ENCODE measurements around the gene SLC25A47. TPM values are rescaled to one million over a fixed set of nuclear protein-coding genes. Genes with fewer than 3 reads are reported as not detected.
"Not testable (repeated sequence)": the region's sequence is repeated elsewhere in the genome, so short reads cannot be mapped to it uniquely, and the experiment has no call there.

Gene SLC25A47
- total RNA-seq, 2 experiments from 2014 or later = not detected

DNA sequence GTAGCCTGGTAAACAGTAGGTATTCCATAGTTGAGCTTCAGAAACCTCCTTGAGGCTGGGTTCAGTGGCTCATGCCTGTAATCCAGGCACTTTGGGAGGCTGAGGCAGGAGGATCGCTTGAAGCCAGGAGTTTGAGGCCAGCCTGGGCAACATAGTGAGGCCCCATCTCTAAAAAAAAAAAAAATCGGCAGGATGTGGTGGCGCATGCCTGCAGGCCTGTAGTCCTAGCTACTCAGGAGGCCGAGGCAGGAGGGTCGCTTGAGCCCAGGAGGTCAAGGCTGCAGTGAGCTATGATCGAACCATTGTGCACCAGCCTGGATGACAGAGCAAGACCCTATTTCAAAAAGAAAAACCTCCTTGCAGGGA is 14.7 kb upstream of the SLC25A47 start:
- H3K9me3 Mint-ChIP-seq, CTCF ChIA-PET, H3K36me3 Mint-ChIP-seq, DNase-seq, H3K27ac Mint-ChIP-seq, H3K4me3 Mint-ChIP-seq, POLR2A ChIA-PET, H3K27me3 Mint-ChIP-seq: not testable (repeated sequence)
- intact Hi-C loops (cut with micrococcal nuclease) = loop anchor here (10.0 kb wide), 1 partner anchor 336 kb away; no protein-coding TSS in a partner anchor
- peaks cover 10% of the 10 kb centered on the region for H3K4me1 Mint-ChIP-seq (ENCODE audit: low read depth)

DNA sequence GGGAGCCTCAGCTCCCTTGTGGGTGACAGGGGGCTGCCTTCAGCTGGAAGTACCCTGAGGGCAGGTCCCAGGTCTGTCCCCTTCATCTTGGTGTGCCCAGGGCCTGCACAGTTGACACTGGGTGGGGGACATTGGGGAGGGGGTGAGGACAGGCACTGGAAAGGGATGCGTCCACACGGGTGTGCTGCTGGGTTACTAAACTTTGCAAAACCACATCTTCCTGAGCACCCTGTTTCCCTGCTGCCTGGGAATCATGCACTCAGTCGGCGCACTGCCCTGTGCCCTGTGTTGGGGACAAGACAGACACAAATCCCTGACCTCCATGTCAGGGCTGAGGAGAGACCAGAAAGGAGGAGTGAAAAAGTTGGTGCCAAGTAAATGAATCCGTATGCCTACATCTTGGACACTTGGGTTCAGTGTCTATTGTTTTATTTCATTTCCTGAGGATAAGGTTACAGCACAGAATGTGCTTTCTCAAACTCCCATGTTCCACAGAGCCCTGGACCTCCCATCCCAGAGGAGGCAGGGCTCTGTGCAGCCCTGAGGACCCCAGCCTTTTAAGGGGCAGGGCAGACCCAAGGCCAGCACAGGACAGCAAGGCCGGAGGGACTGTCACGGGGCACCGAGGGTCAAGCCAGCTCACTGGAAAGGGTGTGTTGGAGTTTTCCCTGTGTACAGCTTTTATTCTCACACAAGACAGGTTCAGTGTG is 14.0 kb upstream of the SLC25A47 start:
- DNase-seq = no peak
- Mint-ChIP-seq H3K9me3 (no peaks in the 10 kb centered on the region), H3K4me3 (no peak overlapping the region), H3K27ac (no peak overlapping the region), H3K36me3 (no peaks in the 10 kb centered on the region), H3K4me1 (ENCODE audit: low read depth) (peaks cover 10% of the 10 kb centered on the region), H3K27me3 (peaks cover 6% of the 10 kb centered on the region)
- CTCF ChIA-PET = no interaction called here
- intact Hi-C loops (cut with micrococcal nuclease) = loop anchor here (10.0 kb wide), 1 partner anchor 336 kb away; no protein-coding TSS in a partner anchor
- POLR2A ChIA-PET = no interaction called here

DNA sequence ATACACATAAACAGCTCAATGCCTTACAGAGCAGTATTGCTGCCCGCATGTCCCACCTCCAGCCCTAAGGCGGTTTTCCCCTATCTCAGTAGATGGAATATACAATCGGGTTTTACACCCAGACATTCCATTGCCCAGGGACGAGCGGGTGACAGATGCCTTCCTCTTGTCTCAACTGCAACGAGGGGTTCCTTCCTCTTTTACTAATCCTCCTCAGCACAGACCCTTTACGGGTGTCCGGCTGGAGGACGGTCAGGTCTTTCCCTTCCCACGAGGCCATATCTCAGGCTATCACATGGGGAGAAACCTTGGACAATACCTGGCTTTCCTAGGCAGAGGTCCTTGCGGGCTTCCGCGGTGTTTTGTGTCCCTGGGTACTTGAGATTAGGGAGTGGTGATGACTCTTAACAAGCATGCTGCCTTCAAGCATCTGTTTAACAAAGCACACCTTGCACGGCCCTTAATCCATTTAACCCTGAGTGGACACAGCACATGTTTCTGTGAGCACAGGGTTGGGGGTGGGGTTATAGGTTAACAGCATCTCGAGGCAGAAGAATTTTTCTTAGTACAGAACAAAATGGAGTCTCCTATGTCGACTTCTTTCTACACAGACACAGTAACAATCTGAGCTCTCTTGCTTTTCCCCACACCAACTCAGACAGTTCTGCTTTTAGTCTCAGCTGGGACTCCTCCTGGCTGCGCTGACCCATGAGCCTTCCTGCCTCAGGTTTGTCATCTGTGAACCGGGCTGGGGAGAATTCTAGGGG is 10.8 kb upstream of the SLC25A47 start:
- H3K27ac Mint-ChIP-seq; intact Hi-C loops (cut with micrococcal nuclease); H3K4me3 Mint-ChIP-seq; H3K4me1 Mint-ChIP-seq (ENCODE audit: low read depth); H3K36me3 Mint-ChIP-seq; DNase-seq; H3K9me3 Mint-ChIP-seq; H3K27me3 Mint-ChIP-seq: not testable (repeated sequence)
- POLR2A ChIA-PET = interaction anchor here (0.6 kb wide), 1 partner anchor 25 kb away, joined by 3 read pairs; no protein-coding TSS in a partner anchor
- CTCF ChIA-PET = interaction anchor here (1.2 to 1.7 kb wide), 2 partner anchors 16 to 27 kb away, joined by 3 to 6 read pairs; no protein-coding TSS in a partner anchor

DNA sequence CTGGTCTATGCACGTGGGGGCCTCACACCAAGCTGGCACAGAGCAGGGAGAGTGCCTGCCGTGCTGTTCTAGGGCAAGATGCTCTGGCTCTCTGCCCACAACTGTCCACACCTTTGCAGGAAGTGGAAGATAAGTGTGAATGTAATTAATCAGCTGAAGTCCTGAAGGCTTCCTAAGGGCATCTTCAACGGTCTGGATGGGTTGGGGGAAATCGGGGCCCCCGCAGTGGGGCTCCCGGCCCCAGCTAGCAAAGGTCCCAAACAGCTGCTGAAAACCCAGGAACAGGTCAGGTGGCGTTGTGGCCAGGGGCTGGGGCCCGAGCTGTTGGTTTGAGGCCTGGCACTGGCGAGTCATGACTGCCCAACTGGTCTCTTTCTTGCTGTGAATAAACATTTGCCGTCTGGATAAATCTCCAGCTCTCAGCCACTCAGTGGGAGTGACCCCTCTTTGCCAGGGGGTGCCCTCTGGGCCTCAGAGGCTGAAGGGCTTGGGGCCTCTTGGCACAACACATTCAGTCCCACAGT is 10.2 kb upstream of the SLC25A47 start:
- ChIA-PET CTCF (interaction anchor here (1.2 to 1.7 kb wide), 2 partner anchors 17 to 28 kb away, joined by 3 to 6 read pairs; no protein-coding TSS in a partner anchor), POLR2A (interaction anchor here (0.6 kb wide), 1 partner anchor 25 kb away, joined by 3 read pairs; no protein-coding TSS in a partner anchor)
- no peak overlapping the region for H3K27ac Mint-ChIP-seq
- H3K4me3 Mint-ChIP-seq = no peak overlapping the region
- no peaks in the 10 kb centered on the region for H3K27me3 Mint-ChIP-seq
- no peaks in the 10 kb centered on the region for H3K36me3 Mint-ChIP-seq
- peaks cover 3% of the 10 kb centered on the region for H3K4me1 Mint-ChIP-seq (ENCODE audit: low read depth)
- DNase-seq = no peak
- H3K9me3 Mint-ChIP-seq = no peaks in the 10 kb centered on the region
- intact Hi-C loops (cut with micrococcal nuclease) = no loop called here

DNA sequence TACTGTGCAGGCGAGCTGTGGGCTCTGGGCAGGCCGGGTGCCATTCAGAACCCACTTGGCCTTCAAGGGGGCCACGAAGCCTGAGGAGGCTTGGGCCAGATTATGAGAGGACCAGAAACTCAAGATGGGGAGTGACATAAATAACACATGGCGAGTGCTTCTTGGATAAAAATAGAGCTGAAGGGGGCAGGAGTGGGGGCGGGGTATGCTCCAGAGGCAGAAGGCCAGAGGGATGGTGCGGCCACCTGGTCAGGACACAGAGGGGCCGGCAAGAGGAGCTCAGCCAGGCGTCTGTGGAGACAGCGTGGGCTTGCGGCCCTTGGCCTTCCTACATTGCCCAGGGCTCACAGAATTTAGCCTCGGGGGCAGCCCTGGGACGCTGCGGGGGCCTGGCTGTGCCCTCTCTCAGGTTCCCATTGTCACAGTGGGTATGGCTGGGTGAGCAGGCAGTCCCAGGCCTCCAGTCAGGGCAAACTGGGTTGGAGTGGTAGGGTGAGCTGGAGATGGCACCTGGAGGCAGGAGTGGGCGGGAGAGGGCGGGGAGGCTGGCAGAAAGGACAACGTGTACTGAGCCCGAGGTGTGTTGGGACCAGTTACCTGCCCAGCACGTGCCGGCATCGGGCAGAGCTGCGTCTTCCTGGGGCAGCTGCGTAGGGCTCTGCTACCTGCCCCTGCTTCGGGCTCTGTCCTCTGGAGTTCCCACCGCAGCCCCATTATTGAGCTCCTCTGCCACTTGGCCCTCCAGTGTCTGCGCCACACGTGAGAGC is 9.5 kb upstream of the SLC25A47 start:
- H3K27ac Mint-ChIP-seq = no peak overlapping the region
- DNase-seq = no peak
- H3K27me3 Mint-ChIP-seq = no peaks in the 10 kb centered on the region
- no peaks in the 10 kb centered on the region for H3K36me3 Mint-ChIP-seq
- H3K4me3 Mint-ChIP-seq = no peak overlapping the region
- peaks cover 5% of the 10 kb centered on the region for H3K4me1 Mint-ChIP-seq (ENCODE audit: low read depth)
- no peaks in the 10 kb centered on the region for H3K9me3 Mint-ChIP-seq
- POLR2A ChIA-PET = no interaction called here
- CTCF ChIA-PET = interaction anchor here (1.7 kb wide), 1 partner anchor 28 kb away, joined by 6 read pairs; no protein-coding TSS in a partner anchor
- intact Hi-C loops (cut with micrococcal nuclease) = no loop called here

DNA sequence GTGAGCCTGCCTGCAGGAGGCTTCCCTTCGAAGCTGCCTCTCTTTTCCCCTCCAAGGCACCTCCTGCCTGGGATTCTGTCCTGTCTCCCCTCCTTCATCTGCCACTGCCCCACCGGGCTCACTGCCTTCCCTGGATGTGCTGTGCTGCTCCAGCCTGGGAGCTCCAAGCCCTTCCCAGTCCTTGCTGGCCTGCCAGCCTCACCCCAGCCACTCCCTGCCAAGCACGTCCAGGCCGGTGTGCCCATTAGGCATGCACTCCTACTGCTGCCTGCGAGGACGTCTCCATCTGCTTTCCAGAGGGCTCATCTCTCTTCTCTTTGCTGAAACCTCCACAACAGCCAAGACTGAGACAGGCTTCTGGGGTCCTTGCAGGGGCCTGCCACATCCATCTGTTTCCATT is 8.4 kb upstream of the SLC25A47 start:
- no peak for DNase-seq
- CTCF ChIA-PET = no interaction called here
- peaks cover 5% of the 10 kb centered on the region for H3K4me1 Mint-ChIP-seq (ENCODE audit: low read depth)
- no peak overlapping the region for H3K4me3 Mint-ChIP-seq
- no peaks in the 10 kb centered on the region for H3K9me3 Mint-ChIP-seq
- intact Hi-C loops (cut with micrococcal nuclease) = no loop called here
- H3K36me3 Mint-ChIP-seq = no peaks in the 10 kb centered on the region
- no peak overlapping the region for H3K27ac Mint-ChIP-seq
- POLR2A ChIA-PET = no interaction called here
- no peaks in the 10 kb centered on the region for H3K27me3 Mint-ChIP-seq

DNA sequence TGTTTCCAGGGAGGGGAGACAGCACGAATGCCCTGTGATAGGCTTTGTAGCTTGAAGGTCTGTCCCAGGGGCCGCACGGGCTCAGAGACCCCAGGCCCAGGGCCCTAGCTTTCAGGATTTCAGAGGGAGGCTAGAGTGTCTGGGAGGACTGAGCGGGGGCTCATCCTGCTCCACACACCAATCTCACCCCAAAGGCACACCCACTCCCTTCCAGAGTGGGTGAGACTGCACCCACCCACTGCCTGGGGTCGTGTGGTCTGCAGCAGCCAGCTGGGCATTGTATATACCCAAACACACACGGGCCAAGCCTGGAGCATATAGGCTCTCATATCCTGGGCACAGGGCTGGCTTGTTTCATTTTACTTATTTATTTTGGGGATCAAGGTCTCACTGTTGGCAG is 5.8 kb upstream of the SLC25A47 start:
- no peak overlapping the region for H3K4me3 Mint-ChIP-seq
- ChIA-PET CTCF (interaction anchor here (0.6 to 1.8 kb wide), 2 partner anchors 13 to 44 kb away, joined by 3 to 5 read pairs; no protein-coding TSS in a partner anchor), POLR2A (no interaction called here)
- H3K36me3 Mint-ChIP-seq = no peaks in the 10 kb centered on the region
- peaks cover 5% of the 10 kb centered on the region for H3K4me1 Mint-ChIP-seq (ENCODE audit: low read depth)
- intact Hi-C loops (cut with micrococcal nuclease) = no loop called here
- no peak for DNase-seq
- no peaks in the 10 kb centered on the region for H3K9me3 Mint-ChIP-seq
- H3K27ac Mint-ChIP-seq = no peak overlapping the region
- no peaks in the 10 kb centered on the region for H3K27me3 Mint-ChIP-seq

DNA sequence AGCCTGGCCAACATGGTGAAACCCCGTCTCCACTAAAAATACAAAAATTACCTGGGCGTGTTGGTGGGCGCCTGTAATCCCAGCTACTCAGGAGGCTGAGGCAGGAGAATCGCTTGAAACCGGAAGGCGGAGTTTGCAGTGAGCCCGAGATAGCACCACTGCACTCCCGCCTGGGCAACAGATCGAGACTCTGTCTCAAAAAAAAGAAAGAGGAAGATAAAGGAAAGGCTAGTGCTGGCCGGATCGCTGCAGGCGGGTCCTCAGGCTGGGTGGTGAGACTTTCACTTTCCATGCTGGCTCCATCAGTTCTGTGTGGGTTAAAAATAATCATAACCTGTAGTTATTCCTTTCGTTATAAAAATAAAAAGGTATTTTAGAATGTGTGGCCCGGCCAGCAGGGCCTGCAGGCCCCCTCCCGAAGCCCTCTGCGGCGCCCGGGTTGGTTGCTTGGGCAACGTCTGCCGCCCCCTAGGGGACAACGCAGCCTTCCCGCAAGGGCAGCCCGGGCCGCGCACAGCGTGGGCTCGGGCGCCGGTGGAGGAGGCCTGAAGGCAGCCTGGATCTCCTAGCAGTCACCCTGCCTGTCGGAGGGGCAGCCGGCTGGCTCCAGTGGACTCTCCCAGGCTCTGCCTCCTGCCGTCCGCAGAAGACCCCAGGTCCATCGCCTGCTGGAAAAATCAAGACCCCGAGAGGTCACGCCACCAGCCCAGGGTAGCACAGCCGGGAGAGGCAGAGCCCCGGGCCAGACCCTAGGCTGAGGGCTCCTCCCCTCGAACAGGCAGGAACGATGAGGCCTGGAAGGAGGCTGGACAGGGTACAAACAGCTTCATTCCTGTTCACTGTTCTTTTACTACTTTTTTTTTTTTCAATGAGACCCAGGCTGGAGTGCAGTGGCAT is 5.0 kb upstream of the SLC25A47 start:
- POLR2A ChIA-PET = no interaction called here
- Mint-ChIP-seq H3K27me3 (no peaks in the 10 kb centered on the region), H3K36me3 (no peaks in the 10 kb centered on the region), H3K4me1 (ENCODE audit: low read depth) (peaks cover 5% of the 10 kb centered on the region), H3K9me3 (no peaks in the 10 kb centered on the region), H3K27ac (no peak overlapping the region), H3K4me3 (peak overlapping the region; percentile 57)
- CTCF ChIA-PET = interaction anchor here (0.6 to 2.6 kb wide), 5 partner anchors 13 to 77 kb away, joined by 3 to 8 read pairs (median 4); no protein-coding TSS in a partner anchor
- intact Hi-C loops (cut with micrococcal nuclease) = no loop called here
- peak; percentile 79 for DNase-seq

DNA sequence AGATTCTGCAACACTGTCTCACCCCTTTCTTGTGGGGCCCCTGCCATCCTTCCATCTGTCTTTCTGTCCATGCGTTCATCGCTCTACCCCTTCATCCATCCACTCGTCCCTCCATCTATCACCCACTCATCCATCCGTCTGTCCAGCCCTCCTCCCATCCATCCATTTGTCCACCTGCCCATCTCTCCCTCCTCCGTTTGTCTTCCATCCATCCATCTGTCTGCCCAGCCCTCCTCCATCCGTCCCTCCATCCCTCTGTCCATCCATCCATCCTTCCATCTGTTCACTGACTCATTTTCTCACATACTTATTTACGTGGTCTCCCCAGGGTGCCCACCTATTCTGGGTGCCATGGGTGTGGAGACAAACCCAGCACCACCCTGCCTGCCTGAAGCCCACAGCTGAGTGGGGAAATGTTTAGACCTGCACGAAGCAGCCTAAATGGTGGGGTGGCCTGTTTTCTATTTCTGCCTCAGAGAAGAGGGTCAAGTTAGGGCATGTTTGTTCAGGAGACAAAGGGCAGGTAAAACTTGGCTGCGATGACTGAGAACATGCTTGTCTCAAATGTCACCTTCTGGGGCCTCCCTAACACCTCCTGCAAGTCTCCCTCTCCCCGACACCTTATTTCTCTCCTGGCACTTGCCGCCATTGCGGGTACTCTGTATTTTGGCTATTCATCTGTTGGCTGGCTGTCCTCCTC is 2.8 kb upstream of the SLC25A47 start:
- H3K9me3 Mint-ChIP-seq = no peaks in the 10 kb centered on the region
- peaks cover 5% of the 10 kb centered on the region for H3K4me1 Mint-ChIP-seq (ENCODE audit: low read depth)
- DNase-seq = no peak
- no peak overlapping the region for H3K27ac Mint-ChIP-seq
- H3K36me3 Mint-ChIP-seq = no peaks in the 10 kb centered on the region
- H3K4me3 Mint-ChIP-seq = no peak overlapping the region
- CTCF ChIA-PET = interaction anchor here (2.6 kb wide), 1 partner anchor 36 kb away, joined by 8 read pairs; no protein-coding TSS in a partner anchor
- intact Hi-C loops (cut with micrococcal nuclease) = no loop called here
- no peaks in the 10 kb centered on the region for H3K27me3 Mint-ChIP-seq
- POLR2A ChIA-PET = no interaction called here

DNA sequence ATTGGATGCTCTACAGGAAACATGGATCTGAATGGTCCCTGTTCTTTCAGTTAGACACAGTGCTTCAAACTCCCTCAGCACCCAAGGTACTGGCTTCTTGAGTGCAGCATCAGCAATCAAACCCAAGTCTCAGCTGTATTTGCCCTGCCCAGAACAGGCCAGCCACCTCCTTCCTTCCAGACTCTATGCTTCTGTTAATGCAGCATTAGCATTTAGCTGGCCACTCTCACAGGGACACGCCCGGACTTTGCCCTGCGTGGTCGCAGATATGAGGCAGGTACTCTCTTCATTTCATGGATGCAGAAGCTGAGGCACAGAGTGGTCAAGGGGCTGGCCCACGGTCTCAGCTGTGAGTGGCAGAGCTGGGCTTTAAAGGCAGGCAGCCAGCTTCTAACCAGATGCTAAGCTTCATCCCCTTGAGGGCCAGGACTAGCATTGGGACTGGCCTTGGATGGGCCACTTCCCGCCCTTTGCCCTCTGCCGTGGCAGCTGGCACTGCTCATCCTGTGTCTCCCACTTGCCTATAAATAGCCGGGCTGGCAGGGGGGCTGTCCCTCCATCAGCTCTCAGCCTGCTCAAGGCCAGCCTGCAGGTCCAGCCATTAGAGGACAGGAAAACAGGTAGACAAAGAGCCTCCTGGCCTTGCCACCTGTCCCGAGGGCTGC is 1.5 kb upstream of the SLC25A47 start:
- no peak for DNase-seq
- peaks cover 5% of the 10 kb centered on the region for H3K4me1 Mint-ChIP-seq (ENCODE audit: low read depth)
- ChIA-PET POLR2A (no interaction called here), CTCF (interaction anchor here (0.6 to 1.1 kb wide), 2 partner anchors 13 to 61 kb away, joined by 3 read pairs; no protein-coding TSS in a partner anchor)
- H3K4me3 Mint-ChIP-seq = no peak overlapping the region
- no peaks in the 10 kb centered on the region for H3K27me3 Mint-ChIP-seq
- intact Hi-C loops (cut with micrococcal nuclease) = no loop called here
- no peak overlapping the region for H3K27ac Mint-ChIP-seq
- no peaks in the 10 kb centered on the region for H3K36me3 Mint-ChIP-seq
- no peaks in the 10 kb centered on the region for H3K9me3 Mint-ChIP-seq

All from activated CD4-positive, alpha-beta memory T cell treated with anti-CD3 and anti-CD28 coated beads for 36 hours (primary cell).